Activated naive CD4-positive, alpha-beta T cell treated with anti-CD3 and anti-CD28 coated beads, Interleukin-2, amount 50 U/mL, for 24 hours (primary cell): ENCODE data around the gene TPST1.
"Not testable (repeated sequence)": the region's sequence is repeated elsewhere in the genome, so short reads cannot be mapped to it uniquely, and the experiment has no call there.

ENCODE experiments used
- H3K27ac Mint-ChIP-seq: one replicate; pipeline ENCODE4 v1.8.0; 2021; ENCODE audit warnings: mild to moderate bottlenecking, mixed read lengths
- H3K27me3 Mint-ChIP-seq: one replicate; pipeline ENCODE4 v1.8.0; 2021; ENCODE audit warnings: mixed read lengths
- H3K36me3 Mint-ChIP-seq: one replicate; pipeline ENCODE4 v1.8.0; 2021; ENCODE audit warnings: mixed read lengths
- H3K4me1 Mint-ChIP-seq: one replicate; pipeline ENCODE4 v1.8.0; 2021; ENCODE audit warnings: mixed read lengths
- H3K4me3 Mint-ChIP-seq: one replicate; pipeline ENCODE4 v1.8.0; 2021; ENCODE audit warnings: mild to moderate bottlenecking, mixed read lengths
- H3K9me3 Mint-ChIP-seq: one replicate; pipeline ENCODE4 v1.8.0; 2021; ENCODE audit warnings: mixed read lengths

Gene TPST1

GRCh38 chr7:66385191-66385905 lies 180.2 kb downstream of the TPST1 start:
- not testable (repeated sequence) for H3K9me3 Mint-ChIP-seq, H3K27ac Mint-ChIP-seq, H3K36me3 Mint-ChIP-seq, H3K4me3 Mint-ChIP-seq, H3K27me3 Mint-ChIP-seq, H3K4me1 Mint-ChIP-seq

GRCh38 chr7:66395128-66395571 lies 190.0 kb downstream of the TPST1 start:
- H3K4me3 Mint-ChIP-seq, H3K27ac Mint-ChIP-seq, H3K4me1 Mint-ChIP-seq, H3K27me3 Mint-ChIP-seq, H3K36me3 Mint-ChIP-seq, H3K9me3 Mint-ChIP-seq: not testable (repeated sequence)

GRCh38 chr7:66396052-66396451 lies 190.9 kb downstream of the TPST1 start:
- H3K9me3 Mint-ChIP-seq, H3K27ac Mint-ChIP-seq, H3K4me3 Mint-ChIP-seq, H3K4me1 Mint-ChIP-seq, H3K36me3 Mint-ChIP-seq, H3K27me3 Mint-ChIP-seq: not testable (repeated sequence)

GRCh38 chr7:66398841-66399240 lies 193.7 kb downstream of the TPST1 start:
- peaks cover 24% of the 10 kb centered on the region for H3K36me3 Mint-ChIP-seq
- H3K4me1 Mint-ChIP-seq, H3K27ac Mint-ChIP-seq, H3K9me3 Mint-ChIP-seq, H3K4me3 Mint-ChIP-seq, H3K27me3 Mint-ChIP-seq: not testable (repeated sequence)

GRCh38 chr7:66399566-66399965 lies 194.4 kb downstream of the TPST1 start:
- Mint-ChIP-seq H3K9me3 (peaks cover 5% of the 10 kb centered on the region), H3K4me3 (no peak overlapping the region), H3K27me3 (no peaks in the 10 kb centered on the region), H3K4me1 (no peaks in the 10 kb centered on the region), H3K36me3 (peaks cover 24% of the 10 kb centered on the region), H3K27ac (no peak overlapping the region)

GRCh38 chr7:66400400-66400799 lies 195.3 kb downstream of the TPST1 start:
- Mint-ChIP-seq H3K27ac (no peak overlapping the region), H3K9me3 (peaks cover 5% of the 10 kb centered on the region), H3K36me3 (peaks cover 24% of the 10 kb centered on the region), H3K4me1 (no peaks in the 10 kb centered on the region), H3K4me3 (no peak overlapping the region), H3K27me3 (no peaks in the 10 kb centered on the region)

- not testable (repeated sequence) for H3K9me3 Mint-ChIP-seq, H3K27ac Mint-ChIP-seq, H3K4me1 Mint-ChIP-seq, H3K27me3 Mint-ChIP-seq, H3K4me3 Mint-ChIP-seq
- H3K36me3 Mint-ChIP-seq, result peaks cover 24% of the 10 kb centered on the region
These were observed 196.0 kb downstream of the TPST1 start for GRCh38 chr7:66401126-66401525.

GRCh38 chr7:66401932-66402331 lies 196.8 kb downstream of the TPST1 start:
- H3K27ac Mint-ChIP-seq, H3K27me3 Mint-ChIP-seq, H3K9me3 Mint-ChIP-seq, H3K4me3 Mint-ChIP-seq, H3K4me1 Mint-ChIP-seq: not testable (repeated sequence)
- H3K36me3 Mint-ChIP-seq, result peaks cover 24% of the 10 kb centered on the region

- Mint-ChIP-seq H3K36me3 (peaks cover 24% of the 10 kb centered on the region), H3K9me3 (peaks cover 5% of the 10 kb centered on the region), H3K4me1 (no peaks in the 10 kb centered on the region), H3K27ac (no peak overlapping the region), H3K27me3 (no peaks in the 10 kb centered on the region), H3K4me3 (no peak overlapping the region)
These were observed 198.4 kb downstream of the TPST1 start for GRCh38 chr7:66403564-66403963.

- Mint-ChIP-seq H3K9me3 (no peaks in the 10 kb centered on the region), H3K4me3 (no peak overlapping the region), H3K4me1 (peaks cover 8% of the 10 kb centered on the region), H3K27me3 (no peaks in the 10 kb centered on the region), H3K27ac (no peak overlapping the region), H3K36me3 (peaks cover 3% of the 10 kb centered on the region)
These were observed 204.4 kb downstream of the TPST1 start for GRCh38 chr7:66409493-66409892.
